Measurements from ENCODE around the gene ZMYND8.

- TF ChIP-seq, protein P1, sequence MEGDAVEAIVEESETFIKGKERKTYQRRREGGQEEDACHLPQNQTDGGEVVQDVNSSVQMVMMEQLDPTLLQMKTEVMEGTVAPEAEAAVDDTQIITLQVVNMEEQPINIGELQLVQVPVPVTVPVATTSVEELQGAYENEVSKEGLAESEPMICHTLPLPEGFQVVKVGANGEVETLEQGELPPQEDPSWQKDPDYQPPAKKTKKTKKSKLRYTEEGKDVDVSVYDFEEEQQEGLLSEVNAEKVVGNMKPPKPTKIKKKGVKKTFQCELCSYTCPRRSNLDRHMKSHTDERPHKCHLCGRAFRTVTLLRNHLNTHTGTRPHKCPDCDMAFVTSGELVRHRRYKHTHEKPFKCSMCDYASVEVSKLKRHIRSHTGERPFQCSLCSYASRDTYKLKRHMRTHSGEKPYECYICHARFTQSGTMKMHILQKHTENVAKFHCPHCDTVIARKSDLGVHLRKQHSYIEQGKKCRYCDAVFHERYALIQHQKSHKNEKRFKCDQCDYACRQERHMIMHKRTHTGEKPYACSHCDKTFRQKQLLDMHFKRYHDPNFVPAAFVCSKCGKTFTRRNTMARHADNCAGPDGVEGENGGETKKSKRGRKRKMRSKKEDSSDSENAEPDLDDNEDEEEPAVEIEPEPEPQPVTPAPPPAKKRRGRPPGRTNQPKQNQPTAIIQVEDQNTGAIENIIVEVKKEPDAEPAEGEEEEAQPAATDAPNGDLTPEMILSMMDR (IDR thresholded peaks at IDR 0.05): no peak
- TF ChIP-seq POLR2A (IDR thresholded peaks at IDR 0.05): no peak
These were observed 72.1 kb downstream of the ZMYND8 start for GRCh38 chr20:47284373-47284772.
